ENCODE data around the gene ALG12.

- TF ChIP-seq CTCF (IDR thresholded peaks at IDR 0.05) (no peak), POLR2AphosphoS5 (IDR thresholded peaks at IDR 0.05) (no peak)
Measured at GRCh38 chr22:49924113-49924833, 6.0 kb upstream of the ALG12 start.
